ENCODE measurements around the gene NIT1. TPM values are rescaled to one million over a fixed set of nuclear protein-coding genes. Genes with fewer than 3 reads are reported as not detected.

NIT1 gene
- total RNA-seq, 1 experiment from 2014 or later = 26.8 TPM

DNA sequence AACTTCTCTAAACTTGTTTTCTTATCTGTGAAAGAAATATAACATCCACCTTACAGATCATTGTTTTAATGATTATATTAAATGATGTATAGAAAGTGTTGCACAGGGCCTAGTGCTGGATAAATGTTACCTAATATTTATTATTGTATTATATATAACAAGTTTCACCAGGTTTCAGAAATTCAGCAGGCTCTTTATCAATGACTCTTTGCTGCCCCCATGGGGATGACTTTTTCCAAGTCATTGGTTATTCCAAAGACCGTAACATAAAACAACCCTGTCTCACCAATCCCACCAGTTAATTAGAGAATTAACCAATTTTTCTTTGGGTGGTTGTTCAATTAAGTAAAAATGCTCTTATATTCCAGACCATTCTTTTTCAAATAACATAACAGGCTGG, 21.9 kb downstream of the NIT1 start:
- intact Hi-C loops (cut with micrococcal nuclease; ENCODE audit: unreplicated experiment) = loop anchor here (2.0 to 10.0 kb wide), 3 partner anchors 145 to 459 kb away; no protein-coding TSS in a partner anchor
- peaks cover 3% of the 10 kb centered on the region; the same call in 1 of the 2 replicates for H4K20me1 ChIP-seq (ENCODE audit: insufficient read depth)
- POLR2A ChIA-PET (ENCODE audit: unreplicated experiment) = no interaction called here

DNA sequence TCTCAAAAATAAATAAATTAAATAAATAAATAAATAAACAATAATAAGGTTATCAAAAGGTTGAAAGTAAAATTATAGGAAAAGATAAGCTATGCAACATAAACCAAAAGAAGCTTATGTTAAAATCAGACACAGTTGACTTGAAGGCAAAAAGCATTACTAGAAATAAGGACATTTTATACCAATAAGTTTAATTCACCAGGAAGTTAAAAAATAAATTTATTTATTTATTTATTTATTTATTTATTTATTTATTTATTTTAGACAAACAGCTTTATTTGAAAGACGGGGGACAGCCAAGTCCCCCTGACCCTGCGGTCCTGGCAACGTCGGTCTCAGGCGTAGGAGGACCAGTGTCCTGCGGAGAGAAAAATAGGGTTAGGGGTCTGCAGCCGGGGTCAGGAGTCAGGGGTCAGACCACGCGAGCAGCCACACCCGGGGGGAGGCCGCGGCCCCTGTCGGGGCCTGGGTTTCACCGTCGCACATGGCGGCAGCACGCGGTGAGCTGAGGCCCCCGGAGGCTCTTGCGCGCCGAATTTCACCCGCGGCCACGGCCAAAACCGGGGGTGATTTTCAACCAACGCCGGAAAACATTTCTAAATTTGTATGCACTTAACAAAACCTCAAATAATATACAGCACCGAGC, 23.0 kb downstream of the NIT1 start:
- POLR2A ChIA-PET (ENCODE audit: unreplicated experiment) = interaction anchor here (0.6 kb wide), 1 partner anchor 95 kb away, joined by 4 read pairs; no protein-coding TSS in a partner anchor
- Histone ChIP-seq H3K4me3 (no peak overlapping the region), H3F3A (ENCODE audit: insufficient read depth, low read depth) (peaks cover 31% of the 10 kb centered on the region), H3K4me1 (replicated peaks; ENCODE audit: insufficient read depth) (peaks cover 10% of the 10 kb centered on the region), H3K79me2 (ENCODE audit: low read depth) (peaks cover 6% of the 10 kb centered on the region), H3K9me3 (ENCODE audit: insufficient read depth, low read depth) (no peaks in the 10 kb centered on the region), H3K27me3 (ENCODE audit: insufficient read depth, low read depth) (no peaks in the 10 kb centered on the region), H3K9me2 (ENCODE audit: insufficient read depth) (no peaks in the 10 kb centered on the region), H4K20me1 (ENCODE audit: insufficient read depth) (peaks cover 3% of the 10 kb centered on the region; the same call in 1 of the 2 replicates), H3K36me3 (ENCODE audit: low read depth) (no peaks in the 10 kb centered on the region), H3K4me2 (no peak overlapping the region), H3K27ac (no peak overlapping the region), H2AFZ (no peak overlapping the region)
- CTCF ChIA-PET = interaction anchor here (0.7 kb wide), 1 partner anchor 453 kb away, joined by 3 read pairs; no protein-coding TSS in a partner anchor
- intact Hi-C loops (cut with micrococcal nuclease; ENCODE audit: unreplicated experiment) = no loop called here
- DNase-seq = no peak
- no peak for TF ChIP-seq EZH2 (IDR thresholded peaks at IDR 0.05; ENCODE audit: low read depth)
- TF ChIP-seq, protein P1, sequence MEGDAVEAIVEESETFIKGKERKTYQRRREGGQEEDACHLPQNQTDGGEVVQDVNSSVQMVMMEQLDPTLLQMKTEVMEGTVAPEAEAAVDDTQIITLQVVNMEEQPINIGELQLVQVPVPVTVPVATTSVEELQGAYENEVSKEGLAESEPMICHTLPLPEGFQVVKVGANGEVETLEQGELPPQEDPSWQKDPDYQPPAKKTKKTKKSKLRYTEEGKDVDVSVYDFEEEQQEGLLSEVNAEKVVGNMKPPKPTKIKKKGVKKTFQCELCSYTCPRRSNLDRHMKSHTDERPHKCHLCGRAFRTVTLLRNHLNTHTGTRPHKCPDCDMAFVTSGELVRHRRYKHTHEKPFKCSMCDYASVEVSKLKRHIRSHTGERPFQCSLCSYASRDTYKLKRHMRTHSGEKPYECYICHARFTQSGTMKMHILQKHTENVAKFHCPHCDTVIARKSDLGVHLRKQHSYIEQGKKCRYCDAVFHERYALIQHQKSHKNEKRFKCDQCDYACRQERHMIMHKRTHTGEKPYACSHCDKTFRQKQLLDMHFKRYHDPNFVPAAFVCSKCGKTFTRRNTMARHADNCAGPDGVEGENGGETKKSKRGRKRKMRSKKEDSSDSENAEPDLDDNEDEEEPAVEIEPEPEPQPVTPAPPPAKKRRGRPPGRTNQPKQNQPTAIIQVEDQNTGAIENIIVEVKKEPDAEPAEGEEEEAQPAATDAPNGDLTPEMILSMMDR (conservative IDR thresholded peaks at IDR 0.05) = no peak
- no TSS peak for BruUV-seq (replicated peaks)

More for the DNA sequence above, 21.9 kb downstream of the NIT1 start:
- no peak overlapping the region for H2AFZ ChIP-seq
- no peak overlapping the region for H3K27ac ChIP-seq
- DNase-seq = peak in 1 of 2 experiments; percentile 37
- no peaks in the 10 kb centered on the region for H3K36me3 ChIP-seq (ENCODE audit: low read depth)
- H3K4me1 ChIP-seq (replicated peaks; ENCODE audit: insufficient read depth) = peaks cover 16% of the 10 kb centered on the region
- CTCF ChIA-PET = interaction anchor here (0.7 kb wide), 1 partner anchor 86 kb away, joined by 4 read pairs; no protein-coding TSS in a partner anchor
- peaks cover 17% of the 10 kb centered on the region for H3K79me2 ChIP-seq (ENCODE audit: low read depth)
- no peak for TF ChIP-seq EZH2 (IDR thresholded peaks at IDR 0.05; ENCODE audit: low read depth)
- TF ChIP-seq, protein P1 (conservative IDR thresholded peaks at IDR 0.05) = peak; percentile 80
- H3K9me3 ChIP-seq (ENCODE audit: insufficient read depth, low read depth) = no peaks in the 10 kb centered on the region
- BruUV-seq (replicated peaks) = no TSS peak
- H3K4me3 ChIP-seq = no peak overlapping the region
- no peaks in the 10 kb centered on the region for H3K27me3 ChIP-seq (ENCODE audit: insufficient read depth, low read depth)
- no peaks in the 10 kb centered on the region for H3K9me2 ChIP-seq (ENCODE audit: insufficient read depth)
- no peak overlapping the region for H3K4me2 ChIP-seq
- peaks cover 33% of the 10 kb centered on the region for H3F3A ChIP-seq (ENCODE audit: insufficient read depth, low read depth)

DNA sequence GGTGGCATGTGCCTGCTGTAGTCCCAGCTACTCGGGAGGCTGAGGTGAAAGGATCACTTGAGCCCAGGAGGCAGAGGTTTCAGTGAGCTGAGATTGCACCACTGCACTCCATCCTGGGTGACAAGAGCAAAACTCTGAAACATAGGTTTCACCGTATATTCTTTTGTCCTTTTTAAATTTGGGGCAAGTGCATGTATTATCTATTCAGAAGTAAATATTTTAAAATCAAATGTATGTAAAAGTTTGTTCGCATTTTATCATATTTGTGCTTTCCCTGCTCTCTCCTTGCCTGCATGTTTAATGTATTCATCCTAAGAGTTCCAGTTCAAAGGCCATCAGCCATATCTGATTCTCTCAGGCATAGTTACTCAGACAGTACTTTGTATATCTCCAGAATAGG, 27.9 kb downstream of the NIT1 start:
- Histone ChIP-seq H2AFZ (no peak overlapping the region), H3K36me3 (ENCODE audit: low read depth) (no peaks in the 10 kb centered on the region), H3K79me2 (ENCODE audit: low read depth) (no peaks in the 10 kb centered on the region), H3K27me3 (ENCODE audit: insufficient read depth, low read depth) (no peaks in the 10 kb centered on the region), H3K4me3 (no peak overlapping the region), H3K4me2 (no peak overlapping the region), H3K4me1 (replicated peaks; ENCODE audit: insufficient read depth) (no peaks in the 10 kb centered on the region), H3F3A (ENCODE audit: insufficient read depth, low read depth) (peaks cover 16% of the 10 kb centered on the region; the same call in 1 of the 2 replicates), H3K9me3 (ENCODE audit: insufficient read depth, low read depth) (no peaks in the 10 kb centered on the region), H4K20me1 (ENCODE audit: insufficient read depth) (no peaks in the 10 kb centered on the region), H3K9me2 (ENCODE audit: insufficient read depth) (no peaks in the 10 kb centered on the region), H3K27ac (no peak overlapping the region)
- ChIA-PET CTCF (no interaction called here), POLR2A (ENCODE audit: unreplicated experiment) (no interaction called here)
- BruUV-seq (replicated peaks) = no TSS peak
- no peak for DNase-seq
- intact Hi-C loops (cut with micrococcal nuclease; ENCODE audit: unreplicated experiment) = no loop called here
- TF ChIP-seq, protein P1 (conservative IDR thresholded peaks at IDR 0.05) = no peak

Measured in PC-9 (cell line).